OCI-LY1 (cell line): ENCODE measurements around the gene LCN2.

Experiments
- H2AFZ ChIP-seq: fragments of 200-600 bp; sonication (generic), shearing (Covaris generic); 2 replicates; pipeline ENCODE4 v1.6.0; 2014; ENCODE audit warnings: antibody characterized with exemption, mild to moderate bottlenecking, low read length
- H3F3A ChIP-seq: fragments of 200-600 bp; sonication (generic), shearing (Covaris generic); 2 replicates; pipeline ENCODE4 v1.6.0; 2014; ENCODE audit warnings: mild to moderate bottlenecking, antibody characterized with exemption, low read length, moderate library complexity; ENCODE audit not compliant: insufficient read depth
- H3K27ac ChIP-seq: fragments of 200-600 bp; sonication (generic); 2 replicates; pipeline ENCODE4 v1.5.1; 2014; ENCODE audit warnings: low read length, mixed run types, mild to moderate bottlenecking, low read depth; ENCODE audit not compliant: poor library complexity, severe bottlenecking
- H3K27me3 ChIP-seq: fragments of 200-600 bp; sonication (generic); 2 replicates; pipeline ENCODE4 v1.6.0; 2014; ENCODE audit warnings: antibody characterized with exemption, mild to moderate bottlenecking, low read length, moderate library complexity; ENCODE audit not compliant: insufficient read depth
- H3K36me3 ChIP-seq: fragments of 200-600 bp; sonication (generic); 2 replicates; pipeline ENCODE4 v1.6.1; 2014; ENCODE audit warnings: mild to moderate bottlenecking, antibody characterized with exemption, low read length, moderate library complexity, mixed read lengths; ENCODE audit not compliant: insufficient read depth
- H3K4me1 ChIP-seq: fragments of 200-600 bp; sonication (generic); 2 replicates; pipeline ENCODE4 v1.5.1; 2014; ENCODE audit warnings: mild to moderate bottlenecking, low read length, moderate library complexity; ENCODE audit not compliant: insufficient read depth, severe bottlenecking
- H3K4me2 ChIP-seq: fragments of 200-600 bp; sonication (generic), shearing (Covaris generic); 2 replicates; pipeline ENCODE4 v1.6.1; 2014; ENCODE audit warnings: low read length
- H3K4me3 ChIP-seq: fragments of 200-600 bp; sonication (generic); 2 replicates; pipeline ENCODE4 v1.5.1; 2014; ENCODE audit warnings: low read length, low read depth, mild to moderate bottlenecking, mixed read lengths; ENCODE audit not compliant: poor library complexity, severe bottlenecking
- H3K79me2 ChIP-seq: fragments of 200-600 bp; shearing (Covaris generic); 2 replicates; pipeline ENCODE4 v1.6.1; 2016; ENCODE audit warnings: mixed run types, low read length, mixed read lengths; ENCODE audit not compliant: insufficient read depth
- H3K9ac ChIP-seq: fragments of 200-600 bp; sonication (generic), shearing (Covaris generic); 2 replicates; pipeline ENCODE4 v1.6.1; 2014; ENCODE audit warnings: mild to moderate bottlenecking, low read length, mixed read lengths
- H3K9me2 ChIP-seq: fragments of 200-600 bp; sonication (generic), shearing (Covaris generic); 2 replicates; pipeline ENCODE4 v1.6.1; 2014; ENCODE audit warnings: low read depth, mild to moderate bottlenecking, low read length, mixed read lengths
- H3K9me3 ChIP-seq: fragments of 200-600 bp; shearing (Covaris generic); 2 replicates; pipeline ENCODE4 v1.6.1; 2014; ENCODE audit warnings: low read length, mixed read lengths
- H4K20me1 ChIP-seq: fragments of 200-600 bp; sonication (generic), shearing (Covaris generic); 2 replicates; pipeline ENCODE4 v1.6.0; 2016; ENCODE audit warnings: mild to moderate bottlenecking, low read length; ENCODE audit not compliant: insufficient read depth
- EZH2 ChIP-seq: fragments of 200-600 bp; sonication (generic), shearing (Covaris generic); IDR thresholded peaks from 2 replicates; pipeline ENCODE4 v1.8.0; 2017; ENCODE audit warnings: borderline replicate concordance, mixed run types, mild to moderate bottlenecking, antibody characterized with exemption, low read length, moderate library complexity, mixed read lengths
- TF ChIP-seq, protein P1 (sequence below): fragments of 200-600 bp; sonication (generic), shearing (Covaris generic); IDR thresholded peaks from 2 replicates; pipeline ENCODE4 v1.5.1; 2017; ENCODE audit warnings: mild to moderate bottlenecking, antibody characterized with exemption, low read length, moderate library complexity, mixed read lengths

Gene LCN2

GRCh38 chr9:128139621-128140020 is 9.6 kb upstream of the LCN2 start:
- Histone ChIP-seq H3K79me2 (no peaks in the 10 kb centered on the region), H3F3A (no peaks in the 10 kb centered on the region), H2AFZ (no peak overlapping the region), H3K27me3 (no peaks in the 10 kb centered on the region), H3K4me3 (no peak overlapping the region), H4K20me1 (no peaks in the 10 kb centered on the region), H3K4me1 (no peaks in the 10 kb centered on the region), H3K9me2 (no peaks in the 10 kb centered on the region), H3K36me3 (no peaks in the 10 kb centered on the region), H3K9ac (no peak overlapping the region), H3K27ac (no peak overlapping the region), H3K4me2 (no peak overlapping the region), H3K9me3 (no peaks in the 10 kb centered on the region)
- TF ChIP-seq, protein P1, sequence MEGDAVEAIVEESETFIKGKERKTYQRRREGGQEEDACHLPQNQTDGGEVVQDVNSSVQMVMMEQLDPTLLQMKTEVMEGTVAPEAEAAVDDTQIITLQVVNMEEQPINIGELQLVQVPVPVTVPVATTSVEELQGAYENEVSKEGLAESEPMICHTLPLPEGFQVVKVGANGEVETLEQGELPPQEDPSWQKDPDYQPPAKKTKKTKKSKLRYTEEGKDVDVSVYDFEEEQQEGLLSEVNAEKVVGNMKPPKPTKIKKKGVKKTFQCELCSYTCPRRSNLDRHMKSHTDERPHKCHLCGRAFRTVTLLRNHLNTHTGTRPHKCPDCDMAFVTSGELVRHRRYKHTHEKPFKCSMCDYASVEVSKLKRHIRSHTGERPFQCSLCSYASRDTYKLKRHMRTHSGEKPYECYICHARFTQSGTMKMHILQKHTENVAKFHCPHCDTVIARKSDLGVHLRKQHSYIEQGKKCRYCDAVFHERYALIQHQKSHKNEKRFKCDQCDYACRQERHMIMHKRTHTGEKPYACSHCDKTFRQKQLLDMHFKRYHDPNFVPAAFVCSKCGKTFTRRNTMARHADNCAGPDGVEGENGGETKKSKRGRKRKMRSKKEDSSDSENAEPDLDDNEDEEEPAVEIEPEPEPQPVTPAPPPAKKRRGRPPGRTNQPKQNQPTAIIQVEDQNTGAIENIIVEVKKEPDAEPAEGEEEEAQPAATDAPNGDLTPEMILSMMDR = no peak
- TF ChIP-seq EZH2 = no peak

- Histone ChIP-seq H3K79me2 (no peaks in the 10 kb centered on the region), H2AFZ (no peak overlapping the region), H3K4me3 (no peak overlapping the region), H4K20me1 (no peaks in the 10 kb centered on the region), H3K27me3 (no peaks in the 10 kb centered on the region; the same call in 1 of the 2 replicates), H3K9ac (no peak overlapping the region), H3K9me3 (no peaks in the 10 kb centered on the region), H3K27ac (no peak overlapping the region), H3F3A (no peaks in the 10 kb centered on the region), H3K4me2 (no peak overlapping the region), H3K36me3 (no peaks in the 10 kb centered on the region), H3K9me2 (no peaks in the 10 kb centered on the region), H3K4me1 (no peaks in the 10 kb centered on the region)
- no peak for TF ChIP-seq EZH2
- TF ChIP-seq, protein P1 = no peak
Measured at GRCh38 chr9:128141604-128142003, 7.6 kb upstream of the LCN2 start.

DNA sequence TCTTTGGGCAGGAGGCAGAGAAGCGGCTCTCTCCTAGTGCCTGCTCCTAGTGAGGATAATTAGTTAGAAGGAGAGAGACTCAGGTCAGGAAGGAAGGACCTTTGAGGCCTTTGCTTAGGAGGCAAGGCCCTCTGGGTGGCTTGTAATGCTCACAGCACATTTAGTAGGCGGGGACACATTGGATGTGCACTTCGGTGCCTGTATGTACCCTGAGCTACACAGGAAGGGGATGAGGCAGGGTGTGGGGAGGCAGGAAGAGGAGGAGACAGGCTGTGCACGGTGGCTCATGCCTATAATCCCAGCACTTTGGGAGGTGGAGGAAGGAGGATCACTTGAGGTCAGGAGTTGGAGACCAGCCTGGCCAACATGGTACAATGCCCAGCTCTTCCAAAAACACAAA is 7.2 kb upstream of the LCN2 start:
- no peak overlapping the region for H3K9ac ChIP-seq
- no peaks in the 10 kb centered on the region for H3K9me2 ChIP-seq
- H3K4me1 ChIP-seq = no peaks in the 10 kb centered on the region
- no peaks in the 10 kb centered on the region for H3K79me2 ChIP-seq
- no peak overlapping the region for H3K4me3 ChIP-seq
- no peak overlapping the region for H3K27ac ChIP-seq
- H3K27me3 ChIP-seq = no peaks in the 10 kb centered on the region; the same call in 1 of the 2 replicates
- H2AFZ ChIP-seq = no peak overlapping the region
- TF ChIP-seq EZH2 = no peak
- TF ChIP-seq, protein P1 = no peak
- no peaks in the 10 kb centered on the region for H4K20me1 ChIP-seq
- H3K36me3 ChIP-seq = no peaks in the 10 kb centered on the region
- no peaks in the 10 kb centered on the region for H3F3A ChIP-seq
- no peaks in the 10 kb centered on the region for H3K9me3 ChIP-seq
- H3K4me2 ChIP-seq = no peak overlapping the region
